ENCODE results near the gene DUSP8. TPM values are rescaled to one million over a fixed set of nuclear protein-coding genes. Genes with fewer than 3 reads are reported as not detected.
A peak's percentile ranks its signal among the peaks of the same experiment; 100 is the strongest.
"Not testable (repeated sequence)": the region's sequence is repeated elsewhere in the genome, so short reads cannot be mapped to it uniquely, and the experiment has no call there.

DUSP8 gene
- total RNA-seq, 1 donor from 2014 or later = 1.2 TPM

GRCh38 chr11:1515082-1516060, 56.7 kb downstream of the DUSP8 start:
- no peaks in the 10 kb centered on the region for H3K27me3 Mint-ChIP-seq (ENCODE audit: low read depth)
- H3K27ac Mint-ChIP-seq = no peak overlapping the region
- no peaks in the 10 kb centered on the region for H3K9me3 Mint-ChIP-seq
- intact Hi-C loops (cut with micrococcal nuclease) = loop anchor here (5.0 to 10.0 kb wide), 4 partner anchors 181 to 401 kb away; no protein-coding TSS in a partner anchor
- H3K36me3 Mint-ChIP-seq (ENCODE audit: low read depth) = no peaks in the 10 kb centered on the region
- H3K4me3 Mint-ChIP-seq (ENCODE audit: low read depth) = no peak overlapping the region
- DNase-seq (ENCODE audit: low spot score) = peak; percentile 53
- H3K4me1 Mint-ChIP-seq (ENCODE audit: low read depth) = peaks cover 8% of the 10 kb centered on the region

GRCh38 chr11:1514336-1515061, 57.6 kb downstream of the DUSP8 start:
- intact Hi-C loops (cut with micrococcal nuclease) = loop anchor here (5.0 to 10.0 kb wide), 4 partner anchors 180 to 400 kb away; no protein-coding TSS in a partner anchor
- DNase-seq (ENCODE audit: low spot score) = no peak

GRCh38 chr11:1513326-1514296, 58.5 kb downstream of the DUSP8 start:
- Mint-ChIP-seq H3K9me3 (no peaks in the 10 kb centered on the region), H3K4me1 (ENCODE audit: low read depth) (peaks cover 8% of the 10 kb centered on the region), H3K36me3 (ENCODE audit: low read depth) (no peaks in the 10 kb centered on the region), H3K27ac (no peak overlapping the region), H3K27me3 (ENCODE audit: low read depth) (no peaks in the 10 kb centered on the region), H3K4me3 (ENCODE audit: low read depth) (no peak overlapping the region)
- intact Hi-C loops (cut with micrococcal nuclease) = loop anchor here (10.0 kb wide), 2 partner anchors 179 to 399 kb away; no protein-coding TSS in a partner anchor
- no peak for DNase-seq (ENCODE audit: low spot score)

More at GRCh38 chr11:1514336-1515061, 57.6 kb downstream of the DUSP8 start:
- Mint-ChIP-seq H3K4me1 (ENCODE audit: low read depth) (peaks cover 8% of the 10 kb centered on the region), H3K27me3 (ENCODE audit: low read depth) (no peaks in the 10 kb centered on the region), H3K9me3 (no peaks in the 10 kb centered on the region), H3K27ac (no peak overlapping the region), H3K36me3 (ENCODE audit: low read depth) (no peaks in the 10 kb centered on the region), H3K4me3 (ENCODE audit: low read depth) (no peak overlapping the region)

- H3K4me1 Mint-ChIP-seq (ENCODE audit: low read depth); H3K4me3 Mint-ChIP-seq (ENCODE audit: low read depth); H3K27ac Mint-ChIP-seq; H3K36me3 Mint-ChIP-seq (ENCODE audit: low read depth); H3K27me3 Mint-ChIP-seq (ENCODE audit: low read depth); H3K9me3 Mint-ChIP-seq; DNase-seq (ENCODE audit: low spot score): not testable (repeated sequence)
- intact Hi-C loops (cut with micrococcal nuclease) = loop anchor here (10.0 kb wide), 2 partner anchors 178 to 398 kb away; no protein-coding TSS in a partner anchor
These were observed 59.4 kb downstream of the DUSP8 start for GRCh38 chr11:1512531-1513258.

- no peak for DNase-seq (ENCODE audit: low spot score)
- no peak overlapping the region for H3K27ac Mint-ChIP-seq
- H3K4me3 Mint-ChIP-seq (ENCODE audit: low read depth) = no peak overlapping the region
- no peaks in the 10 kb centered on the region for H3K9me3 Mint-ChIP-seq
- H3K4me1 Mint-ChIP-seq (ENCODE audit: low read depth) = peaks cover 5% of the 10 kb centered on the region
- intact Hi-C loops (cut with micrococcal nuclease) = loop anchor here (10.0 kb wide), 2 partner anchors 177 to 397 kb away; no protein-coding TSS in a partner anchor
- no peaks in the 10 kb centered on the region for H3K36me3 Mint-ChIP-seq (ENCODE audit: low read depth)
- no peaks in the 10 kb centered on the region for H3K27me3 Mint-ChIP-seq (ENCODE audit: low read depth)
These were observed 60.1 kb downstream of the DUSP8 start for GRCh38 chr11:1511937-1512496.

GRCh38 chr11:1510928-1511327, 61.1 kb downstream of the DUSP8 start:
- Mint-ChIP-seq H3K9me3 (no peaks in the 10 kb centered on the region), H3K4me1 (ENCODE audit: low read depth) (peaks cover 5% of the 10 kb centered on the region), H3K27ac (no peak overlapping the region), H3K36me3 (ENCODE audit: low read depth) (no peaks in the 10 kb centered on the region), H3K4me3 (ENCODE audit: low read depth) (no peak overlapping the region), H3K27me3 (ENCODE audit: low read depth) (no peaks in the 10 kb centered on the region)
- intact Hi-C loops (cut with micrococcal nuclease) = loop anchor here (10.0 kb wide), 2 partner anchors 176 to 396 kb away; no protein-coding TSS in a partner anchor
- DNase-seq (ENCODE audit: low spot score) = no peak

GRCh38 chr11:1510351-1510750, 61.7 kb downstream of the DUSP8 start:
- not testable (repeated sequence) for DNase-seq (ENCODE audit: low spot score); H3K4me1 Mint-ChIP-seq (ENCODE audit: low read depth); H3K4me3 Mint-ChIP-seq (ENCODE audit: low read depth); H3K27ac Mint-ChIP-seq; H3K36me3 Mint-ChIP-seq (ENCODE audit: low read depth); H3K9me3 Mint-ChIP-seq; H3K27me3 Mint-ChIP-seq (ENCODE audit: low read depth)
- intact Hi-C loops (cut with micrococcal nuclease) = loop anchor here (10.0 kb wide), 2 partner anchors 176 to 396 kb away; no protein-coding TSS in a partner anchor

GRCh38 chr11:1509626-1510255, 62.3 kb downstream of the DUSP8 start:
- no peak overlapping the region for H3K4me3 Mint-ChIP-seq (ENCODE audit: low read depth)
- DNase-seq (ENCODE audit: low spot score) = no peak
- intact Hi-C loops (cut with micrococcal nuclease) = loop anchor here (10.0 kb wide), 2 partner anchors 175 to 395 kb away; no protein-coding TSS in a partner anchor
- no peak overlapping the region for H3K27ac Mint-ChIP-seq
- no peaks in the 10 kb centered on the region for H3K36me3 Mint-ChIP-seq (ENCODE audit: low read depth)
- H3K27me3 Mint-ChIP-seq (ENCODE audit: low read depth) = no peaks in the 10 kb centered on the region
- no peaks in the 10 kb centered on the region for H3K9me3 Mint-ChIP-seq
- peaks cover 5% of the 10 kb centered on the region for H3K4me1 Mint-ChIP-seq (ENCODE audit: low read depth)

- H3K9me3 Mint-ChIP-seq = no peaks in the 10 kb centered on the region
- no peak overlapping the region for H3K27ac Mint-ChIP-seq
- no peaks in the 10 kb centered on the region for H3K36me3 Mint-ChIP-seq (ENCODE audit: low read depth)
- intact Hi-C loops (cut with micrococcal nuclease) = no loop called here
- DNase-seq (ENCODE audit: low spot score) = no peak
- peaks cover 5% of the 10 kb centered on the region for H3K4me1 Mint-ChIP-seq (ENCODE audit: low read depth)
- no peak overlapping the region for H3K4me3 Mint-ChIP-seq (ENCODE audit: low read depth)
- H3K27me3 Mint-ChIP-seq (ENCODE audit: low read depth) = no peaks in the 10 kb centered on the region
These were observed 63.1 kb downstream of the DUSP8 start for GRCh38 chr11:1508986-1509385.

- intact Hi-C loops (cut with micrococcal nuclease) = no loop called here
- no peaks in the 10 kb centered on the region for H3K36me3 Mint-ChIP-seq (ENCODE audit: low read depth)
- peaks cover 4% of the 10 kb centered on the region for H3K4me1 Mint-ChIP-seq (ENCODE audit: low read depth)
- H3K4me3 Mint-ChIP-seq (ENCODE audit: low read depth) = no peak overlapping the region
- H3K27me3 Mint-ChIP-seq (ENCODE audit: low read depth) = no peaks in the 10 kb centered on the region
- H3K9me3 Mint-ChIP-seq = no peaks in the 10 kb centered on the region
- no peak overlapping the region for H3K27ac Mint-ChIP-seq
- DNase-seq (ENCODE audit: low spot score) = no peak
These were observed 63.6 kb downstream of the DUSP8 start for GRCh38 chr11:1508491-1508891.

Data from activated T-helper 2 cell treated with anti-CD3 and anti-CD28 coated beads, Interferon-gamma antibody, Interleukin-2, Interleukin-4, amounts not matched to agents 10 μg/mL and 5 μg/mL and 100 μg/mL, durations not matched to agents 14 hours and 24 hours and 36 hours (primary cell).